Mucosa of descending colon (tissue), 3 donors: ENCODE data around the gene DMRT1. TPM values are rescaled to one million over a fixed set of nuclear protein-coding genes. Genes with fewer than 3 reads are reported as not detected.

Experiments
- ATAC-seq: fragments of 200-7000 bp; cut with Tn5 transposase; one replicate; pipeline ENCODE4 v1.9.1; 2020; ENCODE audit warnings: mild to moderate bottlenecking, moderate library complexity
- DNase-seq, 3 donors: peaks; one replicate each; pipeline ENCODE4 v3.0.0-alpha.2; 2020
- H3K36me3 ChIP-seq: fragments of 200-600 bp; one replicate; pipeline ENCODE4 v1.8.0; 2021; ENCODE audit warnings: low read depth, mild to moderate bottlenecking
- H3K4me1 ChIP-seq: fragments of 200-600 bp; one replicate; pipeline ENCODE4 v1.8.0; 2021; ENCODE audit warnings: low read depth, mild to moderate bottlenecking
- H3K4me3 ChIP-seq: fragments of 200-600 bp; one replicate; pipeline ENCODE4 v1.8.0; 2021; ENCODE audit warnings: mild to moderate bottlenecking
- H3K9me3 ChIP-seq: fragments of 200-600 bp; one replicate; pipeline ENCODE4 v1.8.0; 2021; ENCODE audit warnings: mild to moderate bottlenecking
- CTCF ChIP-seq: fragments of 200-600 bp; IDR thresholded peaks from one replicate; pipeline ENCODE4 v1.8.0; 2022; ENCODE audit warnings: antibody characterized with exemption, mild to moderate bottlenecking
- intact Hi-C, 2 donors: fragments of 100-400 bp; cut with DNase I in 1 of 2; cut with micrococcal nuclease in 1 of 2; formaldehyde crosslinking; loops; one replicate each; pipeline versions ENCODE4 v1.11.0 to v1.11.1; 2022; cut with DNase I, micrococcal nuclease
- total RNA-seq, 3 donors: library from RNA; stranded (reverse); fragmentation: NEBNext Ultra II Directional in 2 of 3; extraction: Animal tissue kit (Norgen Biotek cat#: 25700) in 2 of 3; gene quantifications; one replicate each; pipeline versions ENCODE4 v1.2.1 to v1.2.4, GENCODE V29; 2021 to 2023
- donor health status: DM: no; HTN: no; CAD: no; lungs with moderate emphysema.
- donor health status: DM: no; HTN: no; CAD: no.
- donor health status: DM: no; HTN: yes; CAD: no.

The DMRT1 gene
- total RNA-seq, 3 donors from 2014 or later: not detected

- Histone ChIP-seq H3K36me3 (no peaks in the 10 kb centered on the region), H3K9me3 (no peaks in the 10 kb centered on the region), H3K4me1 (no peaks in the 10 kb centered on the region), H3K4me3 (no peak overlapping the region)
- no peak for DNase-seq
- TF ChIP-seq CTCF: no peak
- no peak for ATAC-seq
- intact Hi-C loops: no loop called here
Observed at GRCh38 chr9:883011-883410, 41.5 kb downstream of the DMRT1 start.

GRCh38 chr9:886886-887285 is 45.4 kb downstream of the DMRT1 start:
- Histone ChIP-seq H3K4me1 (no peaks in the 10 kb centered on the region), H3K4me3 (no peak overlapping the region), H3K36me3 (no peaks in the 10 kb centered on the region), H3K9me3 (no peaks in the 10 kb centered on the region)
- no peak for TF ChIP-seq CTCF
- DNase-seq: no peak
- intact Hi-C loops: no loop called here
- no peak for ATAC-seq

- TF ChIP-seq CTCF: no peak
- no peaks in the 10 kb centered on the region for H3K9me3 ChIP-seq
- intact Hi-C loops: loop anchor here (5.0 kb wide), 1 partner anchor 115 kb away; no protein-coding TSS in a partner anchor
- H3K36me3 ChIP-seq: no peaks in the 10 kb centered on the region
- no peak for ATAC-seq
- no peak overlapping the region for H3K4me3 ChIP-seq
- no peaks in the 10 kb centered on the region for H3K4me1 ChIP-seq
- no peak for DNase-seq
Observed at GRCh38 chr9:892123-892522, 50.6 kb downstream of the DMRT1 start.

GRCh38 chr9:893115-893514 is 51.6 kb downstream of the DMRT1 start:
- H3K36me3 ChIP-seq: no peaks in the 10 kb centered on the region
- H3K4me3 ChIP-seq: no peak overlapping the region
- DNase-seq (no peak), ATAC-seq (no peak)
- no peaks in the 10 kb centered on the region for H3K4me1 ChIP-seq
- TF ChIP-seq CTCF: no peak
- intact Hi-C loops: loop anchor here (5.0 kb wide), 1 partner anchor 114 kb away; no protein-coding TSS in a partner anchor
- no peaks in the 10 kb centered on the region for H3K9me3 ChIP-seq

GRCh38 chr9:893843-894420 is 52.4 kb downstream of the DMRT1 start:
- no peaks in the 10 kb centered on the region for H3K4me1 ChIP-seq
- no peaks in the 10 kb centered on the region for H3K36me3 ChIP-seq
- intact Hi-C loops: loop anchor here (5.0 kb wide), 1 partner anchor 113 kb away; no protein-coding TSS in a partner anchor
- peak; percentile 70 for TF ChIP-seq CTCF
- DNase-seq (peak; percentile 50 to 82 (median 57)), ATAC-seq (peak; percentile 100)
- no peaks in the 10 kb centered on the region for H3K9me3 ChIP-seq
- no peak overlapping the region for H3K4me3 ChIP-seq
